Measurements from ENCODE around the gene PEX6. TPM values are rescaled to one million over a fixed set of nuclear protein-coding genes. Genes with fewer than 3 reads are reported as not detected.

PEX6 gene
- total RNA-seq, 2 experiments from 2014 or later = 23.8 to 24.7 TPM

DNA sequence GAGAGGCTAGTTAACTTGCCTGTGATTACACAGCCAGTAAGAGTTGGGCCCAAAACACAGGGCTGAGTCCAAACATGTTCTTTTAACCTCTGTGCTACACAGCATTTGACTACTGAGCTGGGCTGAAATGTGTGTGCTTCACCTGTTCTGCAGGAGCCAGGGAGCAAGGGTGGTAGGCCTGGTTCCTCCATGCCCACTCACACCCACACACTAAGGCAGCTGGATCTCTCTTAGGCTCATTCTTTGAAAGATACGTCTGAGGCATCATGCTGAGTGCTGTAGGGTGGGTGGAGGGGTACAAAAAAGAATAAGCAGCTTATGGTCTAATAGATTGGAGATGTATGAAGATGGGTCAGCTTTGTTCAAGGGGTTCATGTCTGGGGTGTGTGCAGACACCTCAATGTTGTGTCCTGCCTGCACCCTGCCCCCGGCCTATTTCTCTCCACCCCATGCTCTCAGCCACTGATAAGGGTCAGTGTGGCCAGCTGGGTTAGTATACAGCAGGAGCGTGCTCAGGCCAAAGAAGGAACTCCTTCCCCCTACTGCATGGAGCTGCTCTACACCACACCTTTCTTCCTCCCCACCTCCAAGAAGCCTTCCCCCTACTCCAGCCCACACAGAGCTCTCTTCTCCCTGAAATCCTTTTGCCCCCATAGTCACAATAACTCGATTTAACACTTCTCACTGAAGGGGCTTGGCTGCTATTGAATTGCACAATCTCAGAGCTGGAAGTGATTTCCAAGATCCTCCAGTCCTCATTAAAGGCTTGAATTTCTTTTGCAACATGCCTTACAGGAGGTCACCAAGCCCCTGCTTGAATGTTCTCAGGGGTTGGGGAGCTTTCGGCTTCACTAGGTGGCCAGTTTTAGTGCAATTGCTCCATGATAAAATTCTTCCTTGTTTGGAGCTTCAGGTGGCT is 8.8 kb upstream of the PEX6 start:
- intact Hi-C loops (cut with micrococcal nuclease; ENCODE audit: unreplicated experiment) = no loop called here

DNA sequence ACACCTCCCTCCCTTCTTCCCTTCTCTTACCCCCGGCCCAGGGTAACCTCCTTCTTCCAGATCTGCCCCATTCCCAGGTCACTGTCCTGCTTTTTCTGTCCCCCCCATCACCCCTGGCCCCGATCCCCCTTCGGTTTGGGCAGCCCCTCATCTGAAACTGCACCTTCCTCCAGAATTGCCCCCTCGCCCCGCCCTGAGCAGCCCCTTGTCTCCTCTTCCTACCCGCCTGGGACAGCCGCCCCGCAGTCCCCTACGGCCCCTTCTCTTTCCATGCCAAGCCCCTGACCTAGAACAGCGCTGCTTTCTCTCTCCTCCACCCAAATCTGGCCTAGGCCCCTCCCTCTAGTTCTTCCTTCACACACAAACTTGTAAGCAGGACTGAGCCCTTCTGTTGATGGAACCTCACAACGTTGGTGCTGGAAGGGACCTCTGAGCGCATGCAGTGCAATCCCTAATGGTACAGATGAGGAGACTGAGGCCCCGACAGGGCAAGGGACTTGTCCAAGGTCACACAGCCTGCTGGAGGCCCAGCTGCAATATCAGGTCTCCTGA is 6.0 kb upstream of the PEX6 start:
- Histone ChIP-seq H3K9me2 (ENCODE audit: insufficient read depth, low read length) (no peaks in the 10 kb centered on the region), H3K4me1 (ENCODE audit: insufficient read depth, low read length, poor library complexity, severe bottlenecking) (peaks cover 17% of the 10 kb centered on the region), H3K9me3 (ENCODE audit: low read length) (no peaks in the 10 kb centered on the region), H3K36me3 (ENCODE audit: insufficient read depth, low read length) (peaks cover 8% of the 10 kb centered on the region; the same call in 1 of the 2 replicates), H3K4me2 (ENCODE audit: low read length) (peak overlapping the region; percentile 87), H4K20me1 (ENCODE audit: insufficient read depth, low read length) (no peaks in the 10 kb centered on the region), H3K27ac (ENCODE audit: low read depth, low read length, poor library complexity, severe bottlenecking) (peak overlapping the region; percentile 5), H3K79me2 (ENCODE audit: insufficient read depth, low read depth, low read length) (peaks cover 7% of the 10 kb centered on the region; the same call in 1 of the 2 replicates), H3K4me3 (ENCODE audit: low read depth, low read length, poor library complexity, severe bottlenecking) (peak overlapping the region; percentile 88), H2AFZ (ENCODE audit: low read length) (peak overlapping the region; percentile 77; the same call in 1 of the 2 replicates)
- DNase-seq (ENCODE audit: low spot score) = peak; percentile 37
- no TSS peak for BruUV-seq (replicated peaks)
- intact Hi-C loops (cut with micrococcal nuclease; ENCODE audit: unreplicated experiment) = loop anchor here (1.0 kb wide), 1 partner anchor 56 kb away; the partner anchor contains the start of gene CNPY3
- POLR2A ChIA-PET = interaction anchor here (1.3 to 2.1 kb wide), 7 partner anchors 12 to 112 kb away, joined by 5 to 17 read pairs (median 9); partner anchors contain the start of genes CNPY3, KLHDC3, MEA1 and RRP36
- no peak for TF ChIP-seq EZH2phosphoT487 (IDR thresholded peaks at IDR 0.05; ENCODE audit: borderline replicate concordance, low read depth, low read length)
- CTCF ChIA-PET (ENCODE audit: unreplicated experiment) = interaction anchor here (1.0 kb wide), 1 partner anchor 20 kb away, joined by 3 read pairs; no protein-coding TSS in a partner anchor

More for the DNA sequence above, 8.8 kb upstream of the PEX6 start:
- TF ChIP-seq EZH2phosphoT487 (IDR thresholded peaks at IDR 0.05; ENCODE audit: borderline replicate concordance, low read depth, low read length) = no peak
- TF ChIP-seq, protein P1, sequence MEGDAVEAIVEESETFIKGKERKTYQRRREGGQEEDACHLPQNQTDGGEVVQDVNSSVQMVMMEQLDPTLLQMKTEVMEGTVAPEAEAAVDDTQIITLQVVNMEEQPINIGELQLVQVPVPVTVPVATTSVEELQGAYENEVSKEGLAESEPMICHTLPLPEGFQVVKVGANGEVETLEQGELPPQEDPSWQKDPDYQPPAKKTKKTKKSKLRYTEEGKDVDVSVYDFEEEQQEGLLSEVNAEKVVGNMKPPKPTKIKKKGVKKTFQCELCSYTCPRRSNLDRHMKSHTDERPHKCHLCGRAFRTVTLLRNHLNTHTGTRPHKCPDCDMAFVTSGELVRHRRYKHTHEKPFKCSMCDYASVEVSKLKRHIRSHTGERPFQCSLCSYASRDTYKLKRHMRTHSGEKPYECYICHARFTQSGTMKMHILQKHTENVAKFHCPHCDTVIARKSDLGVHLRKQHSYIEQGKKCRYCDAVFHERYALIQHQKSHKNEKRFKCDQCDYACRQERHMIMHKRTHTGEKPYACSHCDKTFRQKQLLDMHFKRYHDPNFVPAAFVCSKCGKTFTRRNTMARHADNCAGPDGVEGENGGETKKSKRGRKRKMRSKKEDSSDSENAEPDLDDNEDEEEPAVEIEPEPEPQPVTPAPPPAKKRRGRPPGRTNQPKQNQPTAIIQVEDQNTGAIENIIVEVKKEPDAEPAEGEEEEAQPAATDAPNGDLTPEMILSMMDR (conservative IDR thresholded peaks at IDR 0.05; ENCODE audit: low read length) = no peak
- Histone ChIP-seq H3K4me2 (ENCODE audit: low read length) (no peak overlapping the region), H3K36me3 (ENCODE audit: insufficient read depth, low read length) (peaks cover 20% of the 10 kb centered on the region; the same call in 1 of the 2 replicates), H2AFZ (ENCODE audit: low read length) (no peak overlapping the region), H3K4me1 (ENCODE audit: insufficient read depth, low read length, poor library complexity, severe bottlenecking) (peaks cover 15% of the 10 kb centered on the region), H4K20me1 (ENCODE audit: insufficient read depth, low read length) (no peaks in the 10 kb centered on the region), H3K9me3 (ENCODE audit: low read length) (no peaks in the 10 kb centered on the region), H3K4me3 (ENCODE audit: low read depth, low read length, poor library complexity, severe bottlenecking) (no peak overlapping the region), H3K27ac (ENCODE audit: low read depth, low read length, poor library complexity, severe bottlenecking) (no peak overlapping the region), H3K79me2 (ENCODE audit: insufficient read depth, low read depth, low read length) (peaks cover 7% of the 10 kb centered on the region; the same call in 1 of the 2 replicates), H3K9me2 (ENCODE audit: insufficient read depth, low read length) (no peaks in the 10 kb centered on the region)
- CTCF ChIA-PET (ENCODE audit: unreplicated experiment) = interaction anchor here (0.6 to 0.9 kb wide), 2 partner anchors 184 to 583 kb away, joined by 3 read pairs; no protein-coding TSS in a partner anchor
- POLR2A ChIA-PET = interaction anchor here (1.6 kb wide), 1 partner anchor 25 kb away, joined by 3 read pairs; no protein-coding TSS in a partner anchor
- BruUV-seq (replicated peaks) = no TSS peak
- DNase-seq (ENCODE audit: low spot score) = no peak
